Fibroblast of skin of scalp (primary cell): ENCODE measurements around the gene GRAMD4.
"Not testable (repeated sequence)": the region's sequence is repeated elsewhere in the genome, so short reads cannot be mapped to it uniquely, and the experiment has no call there.

Source experiments
- DNase-seq: peaks from one replicate; pipeline ENCODE4 v3.0.0-alpha.2; 2013

The GRAMD4 gene

GRCh38 chr22:46638601-46639431 lies 18.6 kb downstream of the GRAMD4 start:
- peak; percentile 22 for DNase-seq

GRCh38 chr22:46639843-46640242 lies 19.7 kb downstream of the GRAMD4 start:
- no peak for DNase-seq

- DNase-seq, result peak; percentile 19
Measured at GRCh38 chr22:46640293-46641055, 20.3 kb downstream of the GRAMD4 start.

GRCh38 chr22:46641811-46642266 lies 21.7 kb downstream of the GRAMD4 start:
- DNase-seq, result peak; percentile 24

GRCh38 chr22:46642840-46643480 lies 22.8 kb downstream of the GRAMD4 start:
- DNase-seq, result not testable (repeated sequence)

- DNase-seq, result no peak
Measured at GRCh38 chr22:46646531-46647215, 26.5 kb downstream of the GRAMD4 start.

GRCh38 chr22:46648225-46648820 lies 28.1 kb downstream of the GRAMD4 start:
- DNase-seq, result not testable (repeated sequence)

- DNase-seq, result no peak
Measured at GRCh38 chr22:46649141-46650077, 29.2 kb downstream of the GRAMD4 start.

GRCh38 chr22:46650078-46650810 lies 30.1 kb downstream of the GRAMD4 start:
- DNase-seq, result no peak

- no peak for DNase-seq
Measured at GRCh38 chr22:46651316-46651715, 31.1 kb downstream of the GRAMD4 start.

- DNase-seq, result no peak
Measured at GRCh38 chr22:46652081-46652846, 32.1 kb downstream of the GRAMD4 start.

GRCh38 chr22:46652847-46653331 lies 32.7 kb downstream of the GRAMD4 start:
- DNase-seq, result peak; percentile 20

GRCh38 chr22:46653596-46653995 lies 33.4 kb downstream of the GRAMD4 start:
- DNase-seq, result no peak

- no peak for DNase-seq
Measured at GRCh38 chr22:46654426-46654825, 34.2 kb downstream of the GRAMD4 start.

GRCh38 chr22:46654927-46655595 lies 34.9 kb downstream of the GRAMD4 start:
- DNase-seq, result no peak

- DNase-seq, result no peak
Measured at GRCh38 chr22:46655861-46656608, 35.8 kb downstream of the GRAMD4 start.

- DNase-seq, result no peak
Measured at GRCh38 chr22:46656856-46657654, 36.9 kb downstream of the GRAMD4 start.
